Panc1 (cell line): ENCODE results near the gene GOLGA1. TPM values are rescaled to one million over a fixed set of nuclear protein-coding genes. Genes with fewer than 3 reads are reported as not detected.

Experiments used
- ATAC-seq: fragments of 200-7000 bp; cut with Tn5 transposase; 2 replicates; pipeline ENCODE4 v1.9.1; 2020; ENCODE audit warnings: mild to moderate bottlenecking, moderate library complexity
- BruUV-seq: library from RNA; stranded (reverse); fragments of 400-500 nt; replicated peaks from 2 replicates; lab custom pipeline; 2021; lab: Mats Ljungman, UMichigan
- CTCF ChIA-PET: fragments of 300-600 bp; sonication (Branson Sonifier 250); formaldehyde crosslinking; loops from one replicate; lab custom pipeline; 2022; ENCODE audit warnings: antibody characterized with exemption; lab: Charles Lee
- POLR2A ChIA-PET: fragments of 300-600 bp; sonication (Branson Sonifier 250); formaldehyde crosslinking; loops from one replicate; lab custom pipeline; 2022; ENCODE audit warnings: antibody characterized with exemption; lab: Charles Lee
- DNase-seq: peaks from one replicate; pipeline ENCODE4 v3.0.0-alpha.2; 2010; ENCODE audit warnings: low read depth, low spot score
- H3K27ac ChIP-seq: 2 replicates; pipeline ENCODE4 v1.5.1; 2011; ENCODE audit warnings: mild to moderate bottlenecking, low read length, inconsistent platforms
- H3K27me3 ChIP-seq: fragments of 200-500 bp; sonication (Bioruptor generic); 2 replicates; pipeline ENCODE4 v1.6.0; 2014; ENCODE audit warnings: low read length, inconsistent platforms; ENCODE audit not compliant: control insufficient read depth, insufficient read depth
- H3K36me3 ChIP-seq: fragments of 200-500 bp; sonication (Bioruptor generic); 2 replicates; pipeline ENCODE4 v1.5.1; 2014; ENCODE audit warnings: inconsistent platforms, mild to moderate bottlenecking, low read length, moderate library complexity; ENCODE audit not compliant: control insufficient read depth, insufficient read depth
- H3K4me1 ChIP-seq: 2 replicates; pipeline ENCODE4 v1.5.1; 2011; ENCODE audit warnings: inconsistent platforms, mild to moderate bottlenecking, low read length, moderate library complexity; ENCODE audit not compliant: control insufficient read depth, insufficient read depth
- H3K4me3 ChIP-seq, 2 experiments: 2 replicates each; pipeline ENCODE4 v1.5.1; 2011 to 2012; ENCODE audit warnings: low read depth in 2 of 2, low read length in 2 of 2, mild to moderate bottlenecking in 2 of 2, inconsistent platforms in 1 of 2, moderate library complexity in 1 of 2
- H3K9me3 ChIP-seq: fragments of 200-500 bp; sonication (Bioruptor generic); 2 replicates; pipeline ENCODE4 v1.5.1; 2014; ENCODE audit warnings: low read depth, mild to moderate bottlenecking, inconsistent platforms, low read length, moderate library complexity; ENCODE audit not compliant: control insufficient read depth, insufficient read depth
- CTCF ChIP-seq: fragments of 450-650 bp; IDR thresholded peaks from 2 replicates; pipeline ENCODE4 v1.5.1; 2017; ENCODE audit warnings: mild to moderate bottlenecking
- POLR2AphosphoS5 ChIP-seq: IDR thresholded peaks from 2 replicates; pipeline ENCODE4 v1.6.1; 2012; ENCODE audit warnings: mild to moderate bottlenecking, low read depth, low read length, moderate library complexity
- REST ChIP-seq, 2 experiments: IDR thresholded peaks; 2 replicates each; pipeline ENCODE4 v1.6.1; 2011 to 2012; ENCODE audit warnings: low read depth in 2 of 2, control low read depth in 1 of 2, low read length in 1 of 2, mild to moderate bottlenecking in 1 of 2, moderate library complexity in 1 of 2; ENCODE audit not compliant: insufficient read depth in 1 of 2
- SIN3A ChIP-seq: IDR thresholded peaks from 2 replicates; pipeline ENCODE4 v1.6.1; 2012; ENCODE audit warnings: low read depth, mild to moderate bottlenecking, low read length, moderate library complexity, borderline replicate concordance; ENCODE audit not compliant: insufficient read depth
- TCF7L2 ChIP-seq: IDR thresholded peaks from 2 replicates; pipeline ENCODE4 v1.6.1; 2011; ENCODE audit warnings: mild to moderate bottlenecking, low read depth, low read length, inconsistent platforms
- in situ Hi-C: cut with HindIII; loops from 2 replicates; pipeline ENCODE4 v1.10.0; 2016; ENCODE audit warnings: low sequenced_read_pairs, low pct_unique_long_range_greater_than_20kb
- intact Hi-C: fragments of 100-400 bp; cut with micrococcal nuclease; formaldehyde crosslinking; loops from one replicate; pipeline ENCODE4 v1.10.0; 2022; ENCODE audit not compliant: unreplicated experiment
- total RNA-seq: library from RNA; stranded (reverse); gene quantifications from one replicate; pipeline ENCODE4 v1.2.1, GENCODE V29; 2021; ENCODE audit not compliant: unreplicated experiment

The GOLGA1 gene
- total RNA-seq, 1 experiment from 2014 or later, result 15.5 TPM

DNA sequence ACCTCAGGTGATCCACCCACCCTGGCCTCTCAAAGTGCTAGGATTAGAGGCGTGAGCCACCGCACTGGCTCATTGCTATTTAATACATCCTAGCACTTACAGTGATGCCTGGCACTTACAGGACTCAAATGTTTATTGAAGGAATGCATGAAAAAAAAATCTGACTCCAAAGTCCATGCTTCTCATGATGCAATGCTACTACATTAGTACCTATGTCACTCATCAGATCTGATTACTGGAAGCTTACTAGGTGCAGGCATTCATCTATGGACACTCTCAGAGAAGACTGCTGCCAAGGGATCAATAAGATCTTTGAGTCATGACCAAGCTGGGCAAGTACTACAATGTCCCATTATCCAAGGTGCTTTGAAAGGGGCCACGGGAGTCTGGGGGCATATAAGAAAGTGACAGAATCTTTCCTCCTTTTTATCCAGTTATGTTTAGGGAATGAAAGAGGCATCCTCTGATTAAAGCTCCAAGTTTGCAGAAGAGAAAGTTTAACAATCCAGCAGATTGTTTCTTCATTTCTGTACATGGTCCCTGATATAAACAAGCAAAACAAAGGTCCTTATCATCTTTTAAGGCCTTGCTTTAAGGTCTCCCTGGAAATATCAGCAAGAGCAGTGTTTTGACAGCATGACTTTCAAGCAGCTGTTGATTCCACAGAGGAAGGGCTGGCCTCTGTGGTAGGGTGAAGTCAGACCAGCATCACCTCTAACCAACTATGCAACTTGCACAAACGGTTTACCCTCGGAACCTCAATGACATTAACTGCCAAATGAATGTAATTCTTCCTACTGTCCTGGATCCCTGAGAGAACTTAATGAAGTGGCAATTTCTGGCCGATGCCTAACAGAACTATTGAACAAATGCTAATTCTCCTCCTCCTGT lies 43.1 kb downstream of the GOLGA1 start:
- ChIA-PET CTCF (interaction anchor here (0.6 kb wide), 1 partner anchor 194 kb away, joined by 7 read pairs; no protein-coding TSS in a partner anchor), POLR2A (no interaction called here)
- intact Hi-C loops, result no loop called here
- no peak overlapping the region for H3K27ac ChIP-seq
- H3K9me3 ChIP-seq, result no peaks in the 10 kb centered on the region
- in situ Hi-C loops, result no loop called here
- no peak for DNase-seq
- no peaks in the 10 kb centered on the region for H3K27me3 ChIP-seq
- H3K36me3 ChIP-seq, result peaks cover 2% of the 10 kb centered on the region; the same call in 1 of the 2 replicates
- ATAC-seq, result no peak
- no peak overlapping the region for H3K4me3 ChIP-seq
- no TSS peak for BruUV-seq
- no peaks in the 10 kb centered on the region for H3K4me1 ChIP-seq
- no peak for TF ChIP-seq SIN3A
- no peak for TF ChIP-seq TCF7L2
- no peak for TF ChIP-seq POLR2AphosphoS5
- no peak for TF ChIP-seq CTCF
- no peak for TF ChIP-seq REST (IDR thresholded peaks at IDR 0.05; ENCODE audit: insufficient read depth in 1 of 2, low read depth in 2 of 2, low read length in 1 of 2)

DNA sequence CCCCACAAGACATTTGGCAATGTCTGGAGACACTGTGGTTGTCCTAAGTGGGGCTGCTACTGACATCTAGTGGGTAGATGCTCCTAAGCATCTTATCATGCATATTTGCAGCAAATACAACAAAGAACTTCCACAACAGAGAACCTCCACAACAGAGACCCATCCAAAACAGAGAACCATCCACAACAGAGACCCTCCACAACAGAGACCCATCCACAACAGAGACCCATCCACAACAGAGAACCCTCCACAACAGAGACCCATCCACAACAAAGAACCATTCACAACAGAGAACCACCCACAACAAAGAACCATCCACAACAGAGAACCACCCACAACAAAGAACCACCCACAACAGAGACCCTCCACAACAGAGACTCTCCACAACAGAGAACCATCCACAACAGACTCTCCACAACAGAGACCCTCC lies 46.1 kb downstream of the GOLGA1 start:
- peak; percentile 79 for ATAC-seq
- POLR2A ChIA-PET, result interaction anchor here (0.7 kb wide), 1 partner anchor 32 kb away, joined by 6 read pairs; no protein-coding TSS in a partner anchor
- in situ Hi-C loops (no loop called here), intact Hi-C loops (no loop called here)
- no peak overlapping the region for H3K4me3 ChIP-seq
- DNase-seq, result no peak
- TSS peak; percentile 54 for BruUV-seq
- CTCF ChIA-PET, result interaction anchor here (0.7 kb wide), 1 partner anchor 32 kb away, joined by 3 read pairs; no protein-coding TSS in a partner anchor
- no peaks in the 10 kb centered on the region for H3K9me3 ChIP-seq
- H3K4me1 ChIP-seq, result no peaks in the 10 kb centered on the region
- H3K27me3 ChIP-seq, result no peaks in the 10 kb centered on the region
- no peak overlapping the region for H3K27ac ChIP-seq
- H3K36me3 ChIP-seq, result peaks cover 2% of the 10 kb centered on the region; the same call in 1 of the 2 replicates
- TF ChIP-seq CTCF (no peak; the same call in 1 of the 2 replicates), POLR2AphosphoS5 (no peak), TCF7L2 (no peak), REST (IDR thresholded peaks at IDR 0.05; ENCODE audit: insufficient read depth in 1 of 2, low read depth in 2 of 2, low read length in 1 of 2) (no peak), SIN3A (no peak)
